ENCODE data around the gene SLC9A7. TPM values are rescaled to one million over a fixed set of nuclear protein-coding genes. Genes with fewer than 3 reads are reported as not detected.

The SLC9A7 gene
- total RNA-seq, 1 experiment from 2014 or later, result 13.1 TPM

- Histone ChIP-seq H3K36me3 (ENCODE audit: insufficient read depth, low read length, poor library complexity, severe bottlenecking) (no peaks in the 10 kb centered on the region), H3K27ac (ENCODE audit: low read depth, low read length, poor library complexity, severe bottlenecking) (no peak overlapping the region), H3K27me3 (replicated peaks; ENCODE audit: insufficient read depth, low read depth, low read length, poor library complexity) (no peaks in the 10 kb centered on the region), H3K9me3 (ENCODE audit: low read depth, low read length, poor library complexity, severe bottlenecking) (no peaks in the 10 kb centered on the region), H3K4me1 (ENCODE audit: insufficient read depth, low read length, poor library complexity, severe bottlenecking) (no peaks in the 10 kb centered on the region), H3K4me3 (ENCODE audit: low read depth, low read length, poor library complexity, severe bottlenecking) (no peak overlapping the region)
- BruUV-seq (replicated peaks), result no TSS peak
- intact Hi-C loops (cut with micrococcal nuclease; ENCODE audit: unreplicated experiment), result no loop called here
- no peak for TF ChIP-seq EZH2 (IDR thresholded peaks at IDR 0.05; ENCODE audit: borderline replicate concordance, low read depth, low read length, poor library complexity, severe bottlenecking)
- TF ChIP-seq CTCF (conservative IDR thresholded peaks at IDR 0.05; ENCODE audit: low read depth, low read length), result no peak
- ChIA-PET CTCF (no interaction called here), POLR2A (ENCODE audit: low non-redundant PET) (interaction anchor here (0.6 kb wide), 2 partner anchors 8 to 145 kb away, joined by 6 to 8 read pairs; no protein-coding TSS in a partner anchor)
- DNase-seq (ENCODE audit: low spot score), result no peak
Observed at GRCh38 chrX:46567388-46567787, 191.5 kb downstream of the SLC9A7 start.

- ChIA-PET CTCF (no interaction called here), POLR2A (ENCODE audit: low non-redundant PET) (no interaction called here)
- H3K9me3 ChIP-seq (ENCODE audit: low read depth, low read length, poor library complexity, severe bottlenecking), result no peaks in the 10 kb centered on the region
- H3K4me3 ChIP-seq (ENCODE audit: low read depth, low read length, poor library complexity, severe bottlenecking), result no peak overlapping the region
- intact Hi-C loops (cut with micrococcal nuclease; ENCODE audit: unreplicated experiment), result no loop called here
- no peak for DNase-seq (ENCODE audit: low spot score)
- H3K4me1 ChIP-seq (ENCODE audit: insufficient read depth, low read length, poor library complexity, severe bottlenecking), result no peaks in the 10 kb centered on the region
- H3K36me3 ChIP-seq (ENCODE audit: insufficient read depth, low read length, poor library complexity, severe bottlenecking), result no peaks in the 10 kb centered on the region
- TF ChIP-seq EZH2 (IDR thresholded peaks at IDR 0.05; ENCODE audit: borderline replicate concordance, low read depth, low read length, poor library complexity, severe bottlenecking) (no peak), CTCF (conservative IDR thresholded peaks at IDR 0.05; ENCODE audit: low read depth, low read length) (no peak)
- no peaks in the 10 kb centered on the region for H3K27me3 ChIP-seq (replicated peaks; ENCODE audit: insufficient read depth, low read depth, low read length, poor library complexity)
- H3K27ac ChIP-seq (ENCODE audit: low read depth, low read length, poor library complexity, severe bottlenecking), result no peak overlapping the region
- no TSS peak for BruUV-seq (replicated peaks)
Observed at GRCh38 chrX:46561824-46562657, 196.9 kb downstream of the SLC9A7 start.

GRCh38 chrX:46559062-46559461 lies 199.9 kb downstream of the SLC9A7 start:
- POLR2A ChIA-PET (ENCODE audit: low non-redundant PET), result no interaction called here
- no TSS peak for BruUV-seq (replicated peaks)
- Histone ChIP-seq H3K27me3 (replicated peaks; ENCODE audit: insufficient read depth, low read depth, low read length, poor library complexity) (no peaks in the 10 kb centered on the region), H3K4me3 (ENCODE audit: low read depth, low read length, poor library complexity, severe bottlenecking) (no peak overlapping the region), H3K4me1 (ENCODE audit: insufficient read depth, low read length, poor library complexity, severe bottlenecking) (no peaks in the 10 kb centered on the region), H3K36me3 (ENCODE audit: insufficient read depth, low read length, poor library complexity, severe bottlenecking) (no peaks in the 10 kb centered on the region), H3K9me3 (ENCODE audit: low read depth, low read length, poor library complexity, severe bottlenecking) (no peaks in the 10 kb centered on the region), H3K27ac (ENCODE audit: low read depth, low read length, poor library complexity, severe bottlenecking) (no peak overlapping the region)
- CTCF ChIA-PET, result no interaction called here
- TF ChIP-seq CTCF (conservative IDR thresholded peaks at IDR 0.05; ENCODE audit: low read depth, low read length), result no peak
- TF ChIP-seq EZH2 (IDR thresholded peaks at IDR 0.05; ENCODE audit: borderline replicate concordance, low read depth, low read length, poor library complexity, severe bottlenecking), result no peak
- intact Hi-C loops (cut with micrococcal nuclease; ENCODE audit: unreplicated experiment), result loop anchor here (5.0 to 10.0 kb wide), 3 partner anchors 128 to 536 kb away; no protein-coding TSS in a partner anchor
- no peak for DNase-seq (ENCODE audit: low spot score)

All from A673 (cell line).